Stimulated activated CD4-positive, alpha-beta T cell treated with anti-CD3 and anti-CD28 coated beads, Interleukin-15, amount 100 ng/mL, for 48 hours (primary cell): Measurements from ENCODE around the gene COMMD10.
"Not testable (repeated sequence)": the region's sequence is repeated elsewhere in the genome, so short reads cannot be mapped to it uniquely, and the experiment has no call there.

Source experiments
- DNase-seq, 2 donors: peaks; one replicate each; pipeline ENCODE4 v3.0.0-alpha.2; 2020; ENCODE audit warnings: low read depth in 2 of 2

COMMD10 gene

DNA sequence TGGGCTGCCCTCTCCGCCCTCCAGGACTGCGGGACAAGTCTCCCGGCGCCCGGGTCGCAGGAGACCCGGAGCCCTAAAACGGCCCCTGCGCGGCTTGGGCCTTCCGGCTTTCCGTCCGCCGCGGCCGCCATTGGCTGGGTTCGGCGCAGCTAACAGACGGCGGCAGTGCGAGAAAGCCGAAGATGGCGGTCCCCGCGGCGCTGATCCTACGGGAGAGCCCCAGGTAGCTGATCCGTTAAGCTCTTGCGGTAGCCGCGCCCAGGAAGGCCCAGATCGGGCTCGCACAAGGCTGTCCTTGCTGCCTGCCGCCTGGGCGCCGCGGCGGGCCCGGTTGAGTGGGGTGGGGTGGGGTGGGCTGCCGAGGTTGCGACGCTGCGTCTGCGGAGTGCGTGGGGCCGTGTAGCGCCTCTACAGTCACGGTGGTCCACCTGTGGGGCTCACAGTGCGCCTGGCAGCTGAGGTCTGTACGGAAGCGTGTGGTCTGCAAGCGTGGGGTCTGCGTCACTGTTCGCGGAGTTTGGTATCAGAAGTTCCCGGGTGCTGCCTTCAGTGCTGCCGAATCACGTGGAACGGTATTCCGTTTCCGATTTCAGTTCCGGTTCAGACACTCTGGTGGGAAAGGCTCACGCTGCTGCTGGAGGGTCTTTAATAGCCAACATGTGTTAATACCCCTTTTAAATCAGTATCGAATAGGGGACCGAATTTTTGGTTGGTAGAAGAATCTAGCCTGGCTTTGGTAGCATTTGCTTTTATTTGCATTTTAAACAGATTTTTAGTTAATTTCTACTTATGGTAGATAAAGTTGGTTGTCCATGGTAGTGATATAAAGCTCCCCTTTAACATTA, at the start of gene COMMD10:
COMMD10 (plus strand) TSS at position 155 of the 845 bp plus-strand sequence.
- peak; percentile 57 to 64 for DNase-seq

DNA sequence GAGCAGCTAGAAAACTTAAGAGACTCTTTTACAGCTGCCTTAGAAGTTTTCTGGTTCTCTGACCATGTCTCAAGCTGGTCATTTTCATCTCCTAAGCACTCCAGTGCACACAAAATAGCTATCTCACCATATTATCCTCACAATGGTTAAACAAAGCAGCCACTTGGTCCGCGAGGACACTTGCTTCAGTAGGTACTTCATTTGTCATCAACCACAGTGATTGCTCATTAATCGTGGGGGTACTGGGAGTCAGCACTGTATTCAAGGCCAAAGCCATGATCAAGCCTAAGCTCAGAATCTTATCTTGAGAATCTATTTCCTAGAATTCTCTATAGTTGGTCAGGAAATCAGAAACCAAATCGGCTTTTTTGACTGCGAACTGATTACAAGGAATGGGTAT, 49.7 kb upstream of the COMMD10 start:
- no peak for DNase-seq

DNA sequence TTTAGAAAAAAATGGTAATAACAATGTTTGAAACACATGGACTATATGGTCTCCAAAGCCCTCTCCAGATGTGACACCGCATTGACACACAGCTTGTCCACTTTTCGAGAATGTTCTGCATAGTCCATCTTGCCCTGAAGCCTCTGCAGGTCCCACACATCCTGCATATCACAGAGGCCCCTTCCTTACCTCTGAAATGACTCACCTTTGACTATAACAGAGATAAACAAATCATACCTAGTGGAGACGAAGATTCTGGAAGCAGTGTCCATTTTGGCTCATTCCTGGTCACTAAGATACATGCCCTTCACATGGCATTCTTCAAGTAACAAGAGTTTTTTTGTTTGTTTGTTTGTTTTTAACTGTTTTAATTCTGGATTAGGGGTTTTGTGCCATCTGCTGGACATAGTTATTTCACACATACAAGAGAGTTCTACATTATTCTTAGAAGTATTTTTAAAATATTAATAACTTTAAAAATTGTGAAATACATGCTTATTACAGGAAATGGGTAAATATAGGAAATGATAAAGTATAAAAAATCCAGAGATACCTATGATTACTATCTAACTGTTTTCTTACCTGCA, 47.5 kb upstream of the COMMD10 start:
- no peak for DNase-seq

DNA sequence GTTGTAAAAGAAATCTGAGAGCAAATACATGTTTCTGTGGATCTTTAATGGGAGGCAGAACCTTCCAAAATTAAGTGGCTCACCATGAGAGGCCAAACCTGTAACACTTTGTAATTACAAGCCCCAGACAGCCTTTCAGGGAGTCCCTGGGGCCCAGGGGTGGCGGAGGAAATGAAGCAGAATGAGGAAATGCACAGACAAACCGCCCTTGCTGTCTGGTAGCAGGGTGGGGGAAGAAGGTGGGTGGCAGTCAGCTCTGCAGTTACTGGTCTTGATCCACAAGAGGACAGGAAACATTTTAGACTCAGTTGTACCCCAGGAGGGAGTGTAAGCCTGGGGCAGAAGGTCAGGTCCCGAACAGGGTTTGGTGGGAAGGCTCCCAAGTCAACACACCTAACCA, 46.0 kb upstream of the COMMD10 start:
- no peak for DNase-seq

DNA sequence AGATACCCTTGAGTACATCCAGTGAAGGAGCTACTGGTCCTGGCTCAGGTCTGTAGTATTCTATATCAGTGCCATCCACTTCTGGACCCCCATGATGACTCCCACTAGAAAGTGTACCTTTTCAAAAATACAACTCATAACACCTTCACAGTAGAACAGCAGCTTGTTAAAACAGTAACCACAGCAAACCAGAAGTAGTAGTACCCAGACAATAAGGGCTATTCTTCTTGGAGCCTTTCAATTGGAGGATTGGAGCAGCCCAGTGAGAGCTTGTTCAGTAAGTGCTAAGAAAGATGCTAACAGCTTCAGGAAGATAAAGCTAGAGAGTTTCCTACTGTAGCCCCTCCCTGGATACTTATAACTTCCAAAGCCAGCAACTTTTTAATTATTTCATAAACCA, 42.5 kb upstream of the COMMD10 start:
- no peak for DNase-seq

DNA sequence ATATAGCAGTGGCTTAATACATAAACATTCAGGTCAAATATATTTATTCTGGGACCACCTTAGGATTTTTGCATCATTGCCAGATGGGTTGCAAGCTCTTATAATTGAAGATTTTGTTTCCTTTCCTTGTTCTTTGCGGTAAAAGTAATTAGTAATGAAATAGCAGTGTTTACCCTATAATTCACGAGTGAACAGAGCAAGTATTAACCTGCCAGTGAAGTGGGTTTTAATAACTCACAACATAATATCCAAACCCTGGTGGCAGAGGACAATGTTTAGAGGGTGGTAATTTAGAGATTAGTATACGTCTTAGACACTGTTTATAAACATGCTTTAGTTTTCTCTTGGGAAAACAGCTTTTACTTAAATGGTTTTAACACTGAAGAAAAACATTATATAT, 40.8 kb upstream of the COMMD10 start:
- DNase-seq: no peak

DNA sequence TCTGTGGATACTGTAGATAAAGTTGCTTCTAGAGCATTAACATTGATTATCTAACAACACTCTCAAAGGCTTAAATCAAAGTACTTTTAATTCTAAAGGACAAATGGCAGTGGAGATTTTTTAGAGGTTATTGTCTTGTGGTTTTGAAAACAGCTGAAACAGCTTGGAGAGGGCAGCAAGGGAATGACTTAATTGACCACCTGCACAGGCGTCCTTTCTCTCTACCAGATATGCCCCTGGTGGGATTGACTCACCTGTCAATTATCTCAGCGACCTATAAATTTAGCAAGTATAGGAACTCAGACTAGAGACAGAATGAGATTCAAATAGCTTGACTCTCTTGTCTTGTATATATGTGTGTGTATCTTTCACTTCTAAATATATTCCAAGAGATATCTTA, 39.0 kb upstream of the COMMD10 start:
- no peak for DNase-seq

DNA sequence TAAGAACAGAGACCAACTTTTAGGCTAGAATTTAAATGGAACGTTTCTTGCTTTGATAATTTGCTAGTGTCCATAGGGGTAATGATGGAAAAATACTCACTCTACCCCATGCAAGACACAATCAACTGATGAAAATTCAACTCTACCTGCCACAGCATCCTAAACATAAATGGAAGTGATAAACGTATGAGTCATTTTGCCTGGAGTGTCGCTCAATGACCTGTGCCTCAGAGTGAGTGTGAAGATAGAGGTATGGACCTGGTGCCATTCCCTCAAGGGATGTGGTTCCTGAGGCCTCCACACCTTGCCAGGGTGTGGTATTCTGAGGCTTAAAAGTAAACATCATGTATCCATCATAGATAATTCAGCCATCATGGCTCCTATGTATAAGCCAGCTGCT, 38.6 kb upstream of the COMMD10 start:
- DNase-seq: no peak

DNA sequence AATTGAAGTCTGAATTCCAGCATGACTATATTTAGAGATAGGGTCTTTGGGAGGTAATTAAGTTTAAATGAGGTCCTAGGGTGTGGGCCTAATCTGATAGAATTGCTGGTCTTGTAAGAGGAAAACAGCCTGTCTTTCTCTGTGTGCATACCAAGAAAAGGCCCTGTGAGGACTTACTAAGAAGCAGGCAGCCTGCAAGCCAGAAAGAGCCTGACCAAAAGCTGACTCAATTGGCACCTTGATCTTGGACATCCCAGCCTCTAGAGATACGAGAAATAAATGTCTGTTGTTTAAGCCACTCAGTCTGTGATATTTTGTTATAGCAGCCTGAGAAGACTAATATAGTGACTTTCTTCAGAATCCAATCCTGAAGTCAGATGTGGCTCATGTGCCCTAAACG, 38.0 kb upstream of the COMMD10 start:
- no peak for DNase-seq

DNA sequence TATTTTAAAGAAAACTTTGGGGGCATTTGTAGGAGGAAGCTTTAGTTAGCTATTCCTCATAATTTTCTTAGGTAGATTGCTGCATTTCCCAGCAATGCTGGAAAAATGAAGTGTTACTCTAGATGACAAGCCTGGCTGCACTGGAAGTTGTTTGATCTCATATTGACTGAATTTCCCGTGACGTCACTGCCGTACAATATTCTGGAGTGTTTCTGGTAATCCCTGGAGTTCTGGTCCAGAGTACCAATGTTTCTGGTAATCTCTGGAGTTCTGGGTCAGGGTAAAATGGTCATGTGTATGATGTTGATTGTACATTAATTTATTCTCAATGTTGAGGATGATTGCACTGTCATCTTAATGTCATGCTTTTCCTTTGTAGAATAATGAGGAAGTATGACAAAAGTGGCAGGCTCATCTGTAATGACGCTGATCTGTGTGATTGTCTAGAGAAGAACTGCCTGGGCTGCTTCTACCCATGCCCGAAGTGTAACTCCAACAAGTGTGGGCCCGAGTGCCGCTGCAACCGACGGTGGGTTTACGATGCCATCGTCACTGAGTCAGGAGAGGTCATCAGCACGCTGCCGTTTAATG, 26.4 kb upstream of the COMMD10 start:
- no peak for DNase-seq

DNA sequence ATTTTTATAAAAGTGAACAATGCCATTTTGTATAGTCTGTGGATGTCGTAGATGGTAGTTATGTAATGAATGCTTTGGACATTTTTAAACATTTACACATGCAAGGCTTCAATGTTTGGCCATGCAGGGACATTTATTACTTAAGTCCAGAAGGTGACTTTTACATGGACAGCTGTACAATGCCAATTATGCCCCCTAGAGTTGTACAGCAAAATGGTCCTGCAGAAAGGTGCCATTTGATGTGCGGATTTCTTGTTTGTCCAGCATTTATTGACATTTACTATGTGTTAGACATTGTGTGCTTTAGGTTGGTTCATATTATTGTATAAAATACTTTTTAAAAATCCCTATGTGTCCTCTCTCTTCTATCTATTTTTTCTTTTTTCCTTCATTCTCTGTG, 22.5 kb upstream of the COMMD10 start:
- DNase-seq: no peak

DNA sequence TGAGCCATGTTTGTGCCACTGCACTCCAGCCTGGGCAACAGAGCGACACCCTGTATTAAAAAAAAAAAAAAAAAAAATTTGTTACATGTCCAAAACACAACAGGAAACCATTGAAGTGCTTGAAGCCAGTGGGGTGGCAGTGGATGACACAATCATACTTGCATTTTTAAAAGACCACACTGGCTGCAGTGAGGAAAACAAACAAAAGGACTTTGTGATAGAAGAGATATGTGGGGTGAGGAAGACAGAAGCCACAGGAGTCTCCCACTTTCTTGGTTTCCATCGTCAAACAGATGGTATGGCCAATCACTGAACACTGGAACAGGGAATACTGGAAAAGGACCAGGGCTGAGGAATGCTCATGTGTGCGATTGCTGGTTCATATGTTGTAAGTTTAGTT, 20.9 kb upstream of the COMMD10 start:
- no peak for DNase-seq

DNA sequence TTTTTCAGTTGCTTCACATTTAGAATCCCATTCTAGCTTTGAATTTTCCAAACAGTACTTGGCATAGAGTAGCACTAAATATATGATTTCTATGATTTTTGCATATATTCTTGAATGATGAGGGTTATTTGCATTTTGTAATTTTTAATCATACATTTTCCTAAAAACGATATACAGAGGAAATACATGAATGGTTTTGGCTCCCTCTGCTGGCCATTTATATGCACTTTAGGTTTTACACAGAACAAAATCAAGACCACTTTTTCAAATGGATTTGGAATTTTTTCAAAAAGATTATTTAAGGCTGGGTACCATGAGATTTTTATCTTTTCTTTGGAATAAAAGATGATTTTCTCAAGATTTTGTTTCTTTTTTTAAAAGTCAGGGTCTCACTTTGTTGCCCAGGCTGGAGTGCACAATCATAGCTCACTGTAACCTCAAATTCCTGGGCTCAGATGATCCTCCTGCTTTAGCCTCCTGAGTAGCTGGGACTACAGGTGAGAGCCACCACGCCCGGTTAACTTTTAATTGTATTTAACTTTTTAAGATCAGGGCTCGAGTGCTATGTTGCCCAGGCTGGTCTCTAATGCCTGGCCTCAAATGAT, 16.7 kb upstream of the COMMD10 start:
- no peak for DNase-seq

DNA sequence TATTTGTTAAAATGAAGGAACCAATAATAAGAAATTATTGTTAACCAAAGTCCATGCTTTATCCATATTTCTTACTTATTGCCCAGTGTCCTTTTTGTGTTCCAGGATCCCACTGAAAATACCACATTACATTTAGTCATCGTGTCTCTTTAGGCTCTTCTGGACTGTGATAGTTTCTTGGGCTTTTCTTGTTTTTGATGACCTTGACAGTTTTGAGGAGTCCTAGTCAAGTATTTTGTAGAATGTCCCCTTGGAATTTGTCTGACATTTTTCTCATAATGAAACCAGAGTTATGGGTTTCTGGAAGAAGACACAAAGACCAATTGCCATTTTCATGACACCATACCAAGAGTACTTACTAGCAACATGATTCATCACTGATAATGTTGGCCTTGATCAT, 13.6 kb upstream of the COMMD10 start:
- DNase-seq: no peak

DNA sequence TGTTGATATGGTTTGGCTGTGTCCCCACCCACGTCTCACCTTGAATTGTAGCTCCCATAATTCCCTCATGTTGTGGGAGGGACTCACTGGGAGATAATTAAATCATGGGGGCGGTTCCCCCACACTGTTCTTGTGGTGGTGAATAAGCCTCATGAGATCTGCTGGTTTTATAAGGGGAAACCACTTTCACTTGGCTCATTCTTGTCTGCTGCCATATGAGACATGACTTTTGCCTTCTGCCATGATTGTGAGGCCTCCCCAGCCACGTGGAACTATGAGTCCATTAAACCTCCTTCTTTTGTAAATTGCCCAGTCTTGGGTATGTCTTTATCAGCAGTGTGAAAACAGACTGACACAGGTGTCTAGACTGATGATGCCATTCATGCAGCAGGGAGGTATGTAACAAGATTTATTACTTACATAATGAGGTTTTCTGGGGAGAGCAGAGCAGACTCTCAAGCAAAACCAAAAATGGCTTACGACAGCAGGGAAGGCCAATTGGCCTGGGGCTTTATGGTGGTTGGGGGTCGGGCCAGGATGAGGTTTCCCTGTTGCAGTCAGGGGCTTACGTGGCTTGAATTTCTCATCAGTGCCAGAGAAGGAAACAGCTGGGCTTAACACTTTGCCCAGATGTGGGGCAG, 9.5 kb upstream of the COMMD10 start:
- DNase-seq: no peak

DNA sequence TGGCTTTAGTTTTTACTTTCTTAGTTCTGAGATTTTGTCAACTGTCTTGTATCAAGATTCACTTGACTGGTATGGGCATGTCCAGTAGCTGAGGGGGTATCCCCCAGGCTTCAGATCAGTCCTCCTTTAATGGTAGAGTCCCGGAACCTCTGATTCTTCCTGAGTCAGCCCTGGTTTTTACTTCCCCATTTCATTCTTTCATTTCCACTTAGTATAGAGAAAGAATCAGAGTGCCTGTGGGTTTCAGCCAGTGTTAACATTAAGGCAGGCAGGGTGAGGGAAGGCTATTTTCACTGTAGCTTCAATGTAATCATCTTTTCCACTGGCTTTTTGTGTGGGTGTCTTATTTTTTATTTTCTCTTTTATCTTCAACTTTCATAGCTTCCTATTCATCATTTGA, 8.3 kb upstream of the COMMD10 start:
- no peak for DNase-seq

DNA sequence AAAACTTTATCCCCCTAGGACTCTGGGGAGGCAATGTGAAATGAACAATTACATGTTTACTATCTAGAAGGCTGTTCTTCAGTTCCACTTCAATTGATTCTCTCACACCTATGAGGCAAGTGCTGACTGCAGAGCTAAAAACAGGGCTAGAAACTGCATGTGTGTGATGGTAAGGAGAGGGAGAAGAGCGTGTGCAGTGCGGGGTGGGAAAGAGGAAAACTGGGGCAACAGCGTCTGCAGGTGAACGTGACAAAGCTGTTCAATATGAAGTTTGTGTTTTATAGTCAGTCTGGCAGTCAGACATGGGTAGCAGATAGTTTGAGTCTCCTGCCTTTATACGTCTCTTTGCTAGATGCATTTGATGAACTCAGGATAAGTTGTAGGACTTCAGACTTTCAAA, 6.6 kb upstream of the COMMD10 start:
- DNase-seq: no peak

DNA sequence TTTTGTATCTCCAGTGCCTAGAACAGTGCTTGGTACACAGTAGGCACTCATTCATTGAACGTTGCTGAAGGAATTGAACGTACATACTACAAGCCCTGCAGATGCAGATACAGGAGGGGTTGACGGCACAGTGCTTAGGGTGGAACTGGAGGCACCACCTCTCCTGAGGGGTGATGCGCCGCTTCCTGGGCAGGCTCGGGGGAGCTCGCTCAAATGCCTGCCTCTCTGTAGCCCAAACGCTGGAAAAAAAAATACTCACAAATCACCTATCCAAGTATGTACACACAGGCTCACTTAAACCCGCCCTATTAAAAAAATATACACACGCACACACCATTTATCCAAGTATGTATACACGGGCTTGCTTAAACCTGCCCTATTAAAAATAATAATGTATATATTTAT, 536 bp upstream of the COMMD10 start:
- no peak for DNase-seq

DNA sequence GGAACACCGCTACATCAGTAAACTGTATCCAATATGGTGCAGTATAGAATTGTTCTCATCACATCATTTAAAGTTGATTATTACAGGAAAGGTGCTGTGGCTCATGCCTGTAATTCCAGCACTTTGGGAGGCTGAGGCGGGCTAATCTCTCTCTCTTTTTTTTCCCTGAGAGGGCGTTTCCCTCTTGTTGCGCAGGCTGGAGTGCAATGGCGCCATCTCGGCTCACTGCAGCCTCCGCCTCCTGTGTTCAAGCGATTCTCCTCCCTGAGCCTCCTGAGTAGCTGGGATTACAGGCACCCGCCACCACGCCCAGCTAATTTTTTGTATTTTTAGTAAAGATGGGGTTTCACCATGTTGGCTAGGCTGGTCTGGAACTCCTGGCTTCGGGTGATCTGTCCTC, 1.5 kb downstream of the COMMD10 start:
- not testable (repeated sequence) for DNase-seq

DNA sequence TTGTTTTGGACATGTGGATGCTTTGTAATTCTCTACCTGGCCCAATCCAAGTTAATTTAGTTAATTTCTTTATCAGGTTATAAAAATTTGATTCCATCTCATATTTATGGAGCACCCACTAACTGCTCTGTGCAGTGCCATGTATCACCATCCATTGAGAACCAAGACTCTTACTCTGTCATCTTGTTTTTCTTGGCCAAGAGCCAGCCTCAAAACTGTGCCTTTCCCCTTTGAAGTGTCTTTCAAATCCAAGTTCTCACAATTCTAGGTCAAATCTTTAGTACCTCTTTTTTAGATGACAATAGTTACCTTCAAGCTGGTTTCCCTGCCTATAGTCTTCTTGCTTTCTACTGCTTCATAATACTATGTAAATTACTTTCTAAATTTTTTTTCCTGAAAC, 3.2 kb downstream of the COMMD10 start:
- DNase-seq: no peak

DNA sequence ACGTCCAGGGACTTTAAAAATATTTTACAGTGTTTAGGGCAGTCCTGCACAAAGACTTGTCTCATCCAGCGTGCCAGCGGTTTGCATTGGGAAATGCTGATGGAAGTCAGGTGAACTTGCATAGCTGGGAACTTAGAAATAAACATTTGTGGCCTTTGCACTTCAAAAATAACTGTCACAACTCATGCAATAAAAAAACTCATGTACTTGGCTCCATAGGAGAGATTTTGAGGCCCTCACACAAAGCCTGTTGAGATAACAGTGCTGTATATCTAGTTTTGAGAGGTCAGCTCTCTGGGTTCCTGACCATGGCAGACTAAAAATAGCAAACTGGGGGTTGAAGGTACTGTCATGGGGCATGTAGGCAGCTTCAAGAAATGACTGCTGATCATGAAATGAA, 5.5 kb downstream of the COMMD10 start:
- no peak for DNase-seq

DNA sequence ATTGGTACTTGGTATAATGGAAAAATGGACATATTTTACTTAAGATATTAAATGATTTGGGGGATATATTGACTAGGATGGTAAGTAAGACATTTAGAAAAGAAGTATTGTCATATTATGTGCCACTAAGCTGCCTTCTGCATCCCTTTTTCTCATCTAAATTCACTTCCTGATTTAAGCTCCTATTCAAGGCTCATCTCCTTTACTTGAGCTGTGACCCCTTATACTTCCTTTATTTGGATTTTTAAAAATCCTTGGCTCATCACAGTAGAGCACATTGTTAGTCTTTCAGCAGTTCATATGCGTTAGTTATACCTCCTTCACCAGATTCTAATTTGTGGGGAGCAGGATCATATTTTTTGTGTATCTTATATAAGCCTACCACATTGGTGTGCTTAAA, 6.6 kb downstream of the COMMD10 start:
- no peak for DNase-seq
